Glutamatergic neuron (in vitro differentiated cells): ENCODE data around the gene SUSD3. TPM values are rescaled to one million over a fixed set of nuclear protein-coding genes. Genes with fewer than 3 reads are reported as not detected.

Experiments used
- DNase-seq: peaks from one replicate; pipeline ENCODE4 v3.0.0; 2022
- H3K27ac Mint-ChIP-seq: one replicate; pipeline ENCODE4 v1.8.0; 2020; ENCODE audit warnings: mild to moderate bottlenecking, mixed read lengths, inconsistent platforms; ENCODE audit not compliant: unreplicated experiment
- H3K27me3 Mint-ChIP-seq: one replicate; pipeline ENCODE4 v1.8.0; 2020; ENCODE audit warnings: mild to moderate bottlenecking, moderate library complexity, mixed read lengths, inconsistent platforms; ENCODE audit not compliant: unreplicated experiment
- H3K36me3 Mint-ChIP-seq: one replicate; pipeline ENCODE4 v1.8.0; 2020; ENCODE audit warnings: mild to moderate bottlenecking, mixed read lengths, inconsistent platforms; ENCODE audit not compliant: unreplicated experiment
- H3K4me1 Mint-ChIP-seq: one replicate; pipeline ENCODE4 v1.8.0; 2020; ENCODE audit warnings: mild to moderate bottlenecking, low read depth, mixed read lengths, inconsistent platforms; ENCODE audit not compliant: unreplicated experiment
- H3K4me3 Mint-ChIP-seq: one replicate; pipeline ENCODE4 v1.8.0; 2020; ENCODE audit warnings: mild to moderate bottlenecking, mixed read lengths, inconsistent platforms; ENCODE audit not compliant: unreplicated experiment
- H3K9me3 Mint-ChIP-seq: one replicate; pipeline ENCODE4 v1.8.0; 2020; ENCODE audit warnings: mild to moderate bottlenecking, moderate library complexity, mixed read lengths, inconsistent platforms; ENCODE audit not compliant: unreplicated experiment
- total RNA-seq: library from RNA; stranded (reverse); fragmentation: NEBNext Ultra II Directional; extraction: Animal tissue kit (Norgen Biotek cat#: 25700); gene quantifications from one replicate; pipeline ENCODE4 v1.2.1, GENCODE V29; 2021; ENCODE audit not compliant: unreplicated experiment
- TF ChIP-seq, protein P1 (sequence below): fragments of 200-600 bp; sonication (generic); IDR thresholded peaks from one replicate; pipeline ENCODE4 v1.5.0; 2021; ENCODE audit not compliant: partially characterized antibody, unreplicated experiment

Gene SUSD3
- total RNA-seq, 1 donor from 2014 or later = not detected

- Mint-ChIP-seq H3K9me3 (no peaks in the 10 kb centered on the region), H3K4me1 (peaks cover 21% of the 10 kb centered on the region), H3K4me3 (peak overlapping the region; percentile 49), H3K36me3 (no peaks in the 10 kb centered on the region), H3K27ac (peak overlapping the region; percentile 55), H3K27me3 (no peaks in the 10 kb centered on the region)
- TF ChIP-seq, protein P1, sequence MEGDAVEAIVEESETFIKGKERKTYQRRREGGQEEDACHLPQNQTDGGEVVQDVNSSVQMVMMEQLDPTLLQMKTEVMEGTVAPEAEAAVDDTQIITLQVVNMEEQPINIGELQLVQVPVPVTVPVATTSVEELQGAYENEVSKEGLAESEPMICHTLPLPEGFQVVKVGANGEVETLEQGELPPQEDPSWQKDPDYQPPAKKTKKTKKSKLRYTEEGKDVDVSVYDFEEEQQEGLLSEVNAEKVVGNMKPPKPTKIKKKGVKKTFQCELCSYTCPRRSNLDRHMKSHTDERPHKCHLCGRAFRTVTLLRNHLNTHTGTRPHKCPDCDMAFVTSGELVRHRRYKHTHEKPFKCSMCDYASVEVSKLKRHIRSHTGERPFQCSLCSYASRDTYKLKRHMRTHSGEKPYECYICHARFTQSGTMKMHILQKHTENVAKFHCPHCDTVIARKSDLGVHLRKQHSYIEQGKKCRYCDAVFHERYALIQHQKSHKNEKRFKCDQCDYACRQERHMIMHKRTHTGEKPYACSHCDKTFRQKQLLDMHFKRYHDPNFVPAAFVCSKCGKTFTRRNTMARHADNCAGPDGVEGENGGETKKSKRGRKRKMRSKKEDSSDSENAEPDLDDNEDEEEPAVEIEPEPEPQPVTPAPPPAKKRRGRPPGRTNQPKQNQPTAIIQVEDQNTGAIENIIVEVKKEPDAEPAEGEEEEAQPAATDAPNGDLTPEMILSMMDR = no peak
- no peak for DNase-seq
These were observed 70.3 kb downstream of the SUSD3 start for GRCh38 chr9:93128715-93129224.

- Mint-ChIP-seq H3K36me3 (no peaks in the 10 kb centered on the region), H3K4me3 (no peak overlapping the region), H3K9me3 (no peaks in the 10 kb centered on the region), H3K27ac (no peak overlapping the region), H3K27me3 (no peaks in the 10 kb centered on the region), H3K4me1 (peaks cover 21% of the 10 kb centered on the region)
- no peak for DNase-seq
- TF ChIP-seq, protein P1 = no peak
These were observed 70.8 kb downstream of the SUSD3 start for GRCh38 chr9:93129286-93129685.

GRCh38 chr9:93129691-93130500 lies 71.4 kb downstream of the SUSD3 start:
- H3K36me3 Mint-ChIP-seq = no peaks in the 10 kb centered on the region
- H3K27me3 Mint-ChIP-seq = peaks cover 4% of the 10 kb centered on the region
- TF ChIP-seq, protein P1 = no peak
- H3K27ac Mint-ChIP-seq = no peak overlapping the region
- no peak for DNase-seq
- H3K9me3 Mint-ChIP-seq = peaks cover 3% of the 10 kb centered on the region
- no peak overlapping the region for H3K4me3 Mint-ChIP-seq
- H3K4me1 Mint-ChIP-seq = peaks cover 26% of the 10 kb centered on the region

- Mint-ChIP-seq H3K36me3 (no peaks in the 10 kb centered on the region), H3K27ac (no peak overlapping the region), H3K4me1 (peaks cover 26% of the 10 kb centered on the region), H3K27me3 (peaks cover 4% of the 10 kb centered on the region), H3K9me3 (peaks cover 4% of the 10 kb centered on the region), H3K4me3 (no peak overlapping the region)
- TF ChIP-seq, protein P1 = no peak
- no peak for DNase-seq
These were observed 72.5 kb downstream of the SUSD3 start for GRCh38 chr9:93130861-93131481.
